ENCODE measurements around the gene DPP9. TPM values are rescaled to one million over a fixed set of nuclear protein-coding genes. Genes with fewer than 3 reads are reported as not detected.
A peak's percentile ranks its signal among the peaks of the same experiment; 100 is the strongest.

Gene DPP9
- total RNA-seq, 2 donors from 2014 or later: 67.9 to 73.8 TPM

DNA sequence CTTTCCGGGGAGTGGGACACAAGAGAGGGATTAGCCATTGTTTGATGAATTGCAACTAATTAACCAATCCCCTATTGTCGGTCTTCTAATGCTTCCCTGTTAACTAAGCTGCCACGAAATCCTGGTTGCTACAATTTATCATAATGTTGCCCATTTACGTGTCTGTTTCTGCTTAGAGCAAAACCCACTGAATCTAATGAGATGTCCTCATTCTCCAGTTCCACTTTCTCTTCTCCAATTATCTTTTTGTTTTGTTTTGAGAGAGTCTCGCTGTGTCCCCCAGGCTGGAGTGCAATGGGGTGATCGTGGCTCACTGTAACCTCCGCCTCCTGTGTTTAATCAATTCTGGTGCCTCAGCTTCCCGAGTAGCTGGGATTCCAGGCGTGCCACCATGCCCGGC lies 5.2 kb upstream of the DPP9 start:
- H3K4me1 ChIP-seq (ENCODE audit: control insufficient read depth in 1 of 2, low read depth in 2 of 2): peaks cover 0 to 5% of the 10 kb centered on the region in 2 donors
- H3K27ac ChIP-seq: no peak overlapping the region
- TF ChIP-seq, protein P1, sequence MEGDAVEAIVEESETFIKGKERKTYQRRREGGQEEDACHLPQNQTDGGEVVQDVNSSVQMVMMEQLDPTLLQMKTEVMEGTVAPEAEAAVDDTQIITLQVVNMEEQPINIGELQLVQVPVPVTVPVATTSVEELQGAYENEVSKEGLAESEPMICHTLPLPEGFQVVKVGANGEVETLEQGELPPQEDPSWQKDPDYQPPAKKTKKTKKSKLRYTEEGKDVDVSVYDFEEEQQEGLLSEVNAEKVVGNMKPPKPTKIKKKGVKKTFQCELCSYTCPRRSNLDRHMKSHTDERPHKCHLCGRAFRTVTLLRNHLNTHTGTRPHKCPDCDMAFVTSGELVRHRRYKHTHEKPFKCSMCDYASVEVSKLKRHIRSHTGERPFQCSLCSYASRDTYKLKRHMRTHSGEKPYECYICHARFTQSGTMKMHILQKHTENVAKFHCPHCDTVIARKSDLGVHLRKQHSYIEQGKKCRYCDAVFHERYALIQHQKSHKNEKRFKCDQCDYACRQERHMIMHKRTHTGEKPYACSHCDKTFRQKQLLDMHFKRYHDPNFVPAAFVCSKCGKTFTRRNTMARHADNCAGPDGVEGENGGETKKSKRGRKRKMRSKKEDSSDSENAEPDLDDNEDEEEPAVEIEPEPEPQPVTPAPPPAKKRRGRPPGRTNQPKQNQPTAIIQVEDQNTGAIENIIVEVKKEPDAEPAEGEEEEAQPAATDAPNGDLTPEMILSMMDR (IDR thresholded peaks at IDR 0.05): no peak
- DNase-seq (ENCODE audit: low spot score) (no peak), ATAC-seq (ENCODE audit: insufficient number of reproducible peaks, low FRiP score, low read depth) (no peak)
- H3K4me3 ChIP-seq: no peak overlapping the region
- H3K36me3 ChIP-seq: no peaks in the 10 kb centered on the region
- no peaks in the 10 kb centered on the region for H3K9me3 ChIP-seq
- H3K27me3 ChIP-seq (replicated peaks; ENCODE audit: insufficient read depth): no peaks in the 10 kb centered on the region

DNA sequence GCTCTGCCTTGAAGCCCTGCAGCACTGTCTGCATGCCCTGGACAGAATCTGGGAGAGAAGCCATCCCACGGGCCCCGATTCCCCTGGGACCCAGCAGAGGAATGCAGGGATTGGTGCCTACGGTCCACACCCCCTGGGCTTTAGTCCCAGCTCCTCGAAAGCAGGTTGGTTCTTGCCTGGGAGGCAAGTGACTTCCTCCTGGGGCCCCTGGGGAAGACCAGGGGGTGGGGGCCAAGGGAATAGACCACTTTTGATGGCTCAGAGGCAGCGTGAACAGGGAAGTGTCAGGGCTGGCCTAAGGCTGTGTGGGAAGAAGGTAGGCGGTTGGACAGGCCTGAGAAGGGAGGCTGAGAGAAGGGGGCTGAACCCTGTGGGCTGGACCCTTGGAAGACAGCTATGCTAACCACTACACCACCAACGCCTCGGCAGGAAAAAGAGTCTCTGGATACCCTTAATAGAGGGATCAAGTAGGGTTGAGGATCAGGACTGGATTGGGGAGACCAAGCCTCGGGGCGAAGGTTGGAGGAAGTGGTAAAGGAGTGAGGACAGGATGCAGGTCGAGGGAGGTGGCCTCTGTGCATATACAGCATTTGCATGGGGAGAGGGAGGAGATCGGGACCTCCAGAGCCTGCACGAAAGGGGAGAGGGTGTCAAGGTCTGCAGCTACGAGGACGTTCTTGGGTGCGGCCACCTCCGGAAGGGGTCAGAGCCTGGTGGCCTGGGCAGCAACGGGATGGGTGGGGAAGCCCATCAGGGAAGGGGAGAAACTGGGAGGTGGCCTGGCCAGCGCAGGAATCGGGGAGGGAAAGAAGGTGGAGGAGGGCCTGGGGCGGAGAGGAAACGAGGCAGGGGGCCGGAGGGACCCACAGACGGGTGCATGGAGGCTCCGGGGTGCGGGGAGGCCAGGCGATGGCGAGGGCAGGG lies 709 bp downstream of the DPP9 start:
- peaks cover 12 to 21% of the 10 kb centered on the region in 2 donors for H3K4me1 ChIP-seq (ENCODE audit: control insufficient read depth in 1 of 2, low read depth in 2 of 2)
- peaks cover 20% of the 10 kb centered on the region for H3K36me3 ChIP-seq
- DNase-seq (ENCODE audit: low spot score): no peak
- no peaks in the 10 kb centered on the region for H3K9me3 ChIP-seq
- H3K27ac ChIP-seq: peak overlapping the region; percentile 88 to 94
- no peaks in the 10 kb centered on the region for H3K27me3 ChIP-seq (replicated peaks; ENCODE audit: insufficient read depth)
- H3K4me3 ChIP-seq: peak overlapping the region; percentile 100
- no peak for ATAC-seq (ENCODE audit: insufficient number of reproducible peaks, low FRiP score, low read depth)
- TF ChIP-seq, protein P1 (IDR thresholded peaks at IDR 0.05): no peak

DNA sequence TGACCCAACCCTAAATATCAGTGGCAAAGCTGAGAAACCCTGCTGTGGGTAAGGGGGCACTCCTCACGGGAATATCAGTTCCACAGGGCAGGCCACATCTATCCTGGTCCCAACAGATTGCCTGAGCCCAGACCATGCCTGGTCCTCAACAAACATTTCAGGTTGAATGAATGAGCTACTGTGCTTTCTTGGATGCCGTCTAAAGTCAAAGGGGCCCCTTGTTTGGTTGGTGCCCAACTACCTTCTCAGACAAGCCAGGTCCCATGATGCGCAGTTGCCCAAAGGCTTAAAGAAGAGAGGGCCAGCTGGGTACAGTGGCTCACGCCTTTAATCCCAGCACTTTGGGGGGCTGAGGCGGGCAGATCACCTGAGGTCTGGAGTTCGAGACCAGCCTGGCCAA lies 2.4 kb downstream of the DPP9 start:
- Histone ChIP-seq H3K4me3 (no peak overlapping the region), H3K4me1 (ENCODE audit: control insufficient read depth in 1 of 2, low read depth in 2 of 2) (peaks cover 13 to 28% of the 10 kb centered on the region in 2 donors), H3K27me3 (replicated peaks; ENCODE audit: insufficient read depth) (no peaks in the 10 kb centered on the region), H3K9me3 (no peaks in the 10 kb centered on the region), H3K27ac (no peak overlapping the region), H3K36me3 (peaks cover 34% of the 10 kb centered on the region)
- no peak for DNase-seq (ENCODE audit: low spot score)
- ATAC-seq (ENCODE audit: insufficient number of reproducible peaks, low FRiP score, low read depth): no peak
- TF ChIP-seq, protein P1 (IDR thresholded peaks at IDR 0.05): no peak

DNA sequence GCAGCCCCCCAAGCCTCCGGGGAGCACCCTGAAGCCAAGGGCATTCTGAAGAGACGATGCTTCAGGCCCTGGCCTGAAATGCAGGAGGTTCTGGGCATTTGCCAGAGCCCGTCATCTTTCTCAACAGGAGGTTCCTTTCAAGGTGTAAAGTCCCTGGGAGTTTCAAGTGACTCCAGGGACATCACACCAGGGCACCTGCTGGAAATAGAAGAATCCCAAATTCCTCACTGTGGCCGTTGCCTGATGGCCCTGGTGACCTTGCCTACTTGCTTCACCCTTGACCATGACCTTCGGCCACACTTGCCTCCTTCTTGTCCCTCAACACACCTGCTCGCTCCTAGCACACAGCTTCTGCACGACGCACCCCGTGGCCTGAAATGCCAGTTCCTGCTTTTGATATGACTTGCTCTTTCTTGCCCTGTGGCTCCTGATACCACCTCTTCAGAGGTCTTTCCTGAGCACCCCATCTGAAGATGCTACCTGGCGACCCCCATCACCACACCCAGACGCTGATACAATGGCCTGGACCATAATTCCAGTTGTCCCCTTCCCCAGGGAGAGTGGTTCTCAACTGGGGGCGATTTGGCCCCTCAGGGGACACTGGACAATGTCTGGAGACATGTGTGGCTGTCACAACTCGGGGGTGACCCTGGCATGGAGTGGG lies 3.5 kb downstream of the DPP9 start:
- DNase-seq (ENCODE audit: low spot score) (no peak), ATAC-seq (ENCODE audit: insufficient number of reproducible peaks, low FRiP score, low read depth) (no peak)
- Histone ChIP-seq H3K9me3 (no peaks in the 10 kb centered on the region), H3K4me3 (no peak overlapping the region), H3K27ac (no peak overlapping the region), H3K36me3 (peaks cover 34% of the 10 kb centered on the region), H3K27me3 (replicated peaks; ENCODE audit: insufficient read depth) (no peaks in the 10 kb centered on the region), H3K4me1 (ENCODE audit: control insufficient read depth in 1 of 2, low read depth in 2 of 2) (peaks cover 16 to 39% of the 10 kb centered on the region in 2 donors)
- TF ChIP-seq, protein P1 (IDR thresholded peaks at IDR 0.05): no peak

DNA sequence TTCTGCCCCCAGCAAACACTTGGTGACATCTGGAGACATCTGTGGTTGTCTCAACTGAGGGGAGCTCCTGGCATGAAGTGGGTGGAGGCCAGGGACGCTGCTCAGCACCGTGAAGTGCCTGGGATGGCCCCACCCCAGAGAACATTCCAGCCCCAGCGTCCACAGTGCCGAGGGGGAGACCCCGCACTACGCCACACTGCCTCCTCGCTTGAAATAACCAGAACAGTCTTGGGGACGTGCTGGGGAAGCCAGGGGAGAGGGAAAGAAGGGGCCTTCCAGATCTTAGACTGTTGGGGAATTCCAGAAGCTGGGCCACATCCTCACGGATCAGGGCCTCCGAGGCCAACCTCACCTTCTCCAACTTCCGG lies 4.2 kb downstream of the DPP9 start:
- no peaks in the 10 kb centered on the region for H3K9me3 ChIP-seq
- TF ChIP-seq, protein P1 (IDR thresholded peaks at IDR 0.05): no peak
- no peak overlapping the region for H3K27ac ChIP-seq
- H3K4me1 ChIP-seq (ENCODE audit: control insufficient read depth in 1 of 2, low read depth in 2 of 2): peaks cover 16 to 37% of the 10 kb centered on the region in 2 donors
- H3K36me3 ChIP-seq: peaks cover 34% of the 10 kb centered on the region
- no peak overlapping the region for H3K4me3 ChIP-seq
- DNase-seq (ENCODE audit: low spot score) (no peak), ATAC-seq (ENCODE audit: insufficient number of reproducible peaks, low FRiP score, low read depth) (no peak)
- no peaks in the 10 kb centered on the region for H3K27me3 ChIP-seq (replicated peaks; ENCODE audit: insufficient read depth)

All from thoracic aorta (tissue), 2 donors.